HG03097 (cell line): ENCODE measurements around the gene NCAPD2.

Experiments used
- ATAC-seq: cut with Tn5 transposase; IDR thresholded peaks from one replicate; pipeline ENCODE4 v1.9.1; 2021; ENCODE audit not compliant: unreplicated experiment, low FRiP score

NCAPD2 gene

GRCh38 chr12:6569312-6569711, 75.4 kb downstream of the NCAPD2 start:
- ATAC-seq = no peak

- ATAC-seq = no peak
Measured at GRCh38 chr12:6569786-6570185, 75.9 kb downstream of the NCAPD2 start.

DNA sequence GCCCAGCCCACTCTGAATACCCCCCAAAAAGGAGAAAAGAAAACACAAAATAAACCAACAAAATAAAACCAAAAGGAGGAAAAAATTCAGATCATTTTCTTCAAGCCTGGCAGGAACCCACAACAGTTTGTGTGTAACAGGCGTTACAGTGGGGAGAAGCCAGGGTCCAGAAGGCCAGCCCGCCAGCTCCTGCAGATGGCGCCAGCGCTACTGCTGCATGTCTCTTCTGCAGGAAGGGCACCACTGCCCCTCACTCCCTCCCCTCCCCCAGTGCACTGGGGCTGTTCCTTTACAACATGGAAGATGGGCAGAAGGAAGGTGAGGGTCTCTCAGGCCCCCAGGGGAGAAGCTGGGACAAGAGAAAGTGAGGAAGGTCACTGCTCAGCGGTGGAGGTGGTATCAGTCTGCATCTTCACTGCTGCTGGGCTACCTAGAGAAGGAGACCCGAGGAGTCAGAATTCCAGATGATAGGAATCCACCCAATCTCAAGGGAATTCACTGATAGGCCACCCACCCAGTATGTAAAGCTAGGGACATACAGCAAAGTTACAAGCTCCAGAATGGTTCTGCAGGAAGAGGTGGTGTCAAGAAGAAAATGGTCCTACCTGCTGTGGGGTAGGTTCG, 76.5 kb downstream of the NCAPD2 start:
- ATAC-seq = no peak

DNA sequence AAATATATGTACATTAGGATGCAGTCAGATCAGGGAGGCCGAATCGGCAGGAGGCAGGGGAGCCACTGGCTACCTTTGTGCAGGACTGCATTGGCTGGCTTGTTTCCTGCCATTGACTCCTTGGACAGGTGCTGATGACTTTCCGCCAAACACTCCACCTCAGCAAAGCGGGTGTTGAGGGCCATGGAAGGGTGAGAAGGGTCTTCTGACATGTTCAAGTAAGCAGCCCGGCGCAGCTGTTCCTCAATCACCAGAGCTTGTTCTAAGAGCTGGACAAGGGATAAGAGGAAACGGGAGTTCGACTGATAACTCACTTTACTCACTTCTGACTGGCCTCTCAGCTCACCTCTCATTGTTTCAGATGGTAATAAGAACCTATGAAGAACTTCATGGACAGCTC, 79.1 kb downstream of the NCAPD2 start:
- no peak for ATAC-seq

- no peak for ATAC-seq
Measured at GRCh38 chr12:6574576-6575295, 80.8 kb downstream of the NCAPD2 start.

- no peak for ATAC-seq
Measured at GRCh38 chr12:6575648-6576047, 81.7 kb downstream of the NCAPD2 start.
